ENCODE measurements around the gene RFT1.

- TF ChIP-seq ZNF335 (tag by site-specific recombination; conservative IDR thresholded peaks at IDR 0.05) (no peak), CTCF (tag by site-specific recombination; IDR thresholded peaks at IDR 0.05) (no peak), ZNF23 (tag by site-specific recombination; IDR thresholded peaks at IDR 0.05; ENCODE audit: borderline replicate concordance) (no peak), TCF7L2 (IDR thresholded peaks at IDR 0.05; ENCODE audit: borderline replicate concordance, low read depth, low read length) (no peak), ZNF521 (tag by site-specific recombination; IDR thresholded peaks at IDR 0.05) (no peak), ZNF280C (tag by site-specific recombination; IDR thresholded peaks at IDR 0.05) (no peak), ZNF302 (tag by site-specific recombination; IDR thresholded peaks at IDR 0.05; ENCODE audit: low read depth) (no peak)
Measured at GRCh38 chr3:53120336-53120735, 9.9 kb downstream of the RFT1 start.
